ENCODE results near the gene SIRT3.
"Not testable (repeated sequence)": the region's sequence is repeated elsewhere in the genome, so short reads cannot be mapped to it uniquely, and the experiment has no call there.

Gene SIRT3

GRCh38 chr11:238346-238745, 2.2 kb upstream of the SIRT3 start:
- not testable (repeated sequence) for DNase-seq

- peak; percentile 63 to 78 for DNase-seq
These were observed 929 bp upstream of the SIRT3 start, which contains the start of gene PSMD13 for GRCh38 chr11:236774-237767. Gene PSMD13, plus strand, starts transcription at chr11:236976. Its CDS starts 74 bp downstream, at chr11:237050.

GRCh38 chr11:235609-235996, 539 bp downstream of the SIRT3 start:
- no peak for DNase-seq

GRCh38 chr11:235180-235579, 962 bp downstream of the SIRT3 start:
- DNase-seq = no peak

- DNase-seq = no peak
These were observed 3.2 kb downstream of the SIRT3 start for GRCh38 chr11:232783-233565.

- no peak for DNase-seq
These were observed 5.7 kb downstream of the SIRT3 start for GRCh38 chr11:230431-230830.

- DNase-seq = no peak
These were observed 8.2 kb downstream of the SIRT3 start for GRCh38 chr11:227824-228379.

GRCh38 chr11:225734-226453, 10.2 kb downstream of the SIRT3 start:
- DNase-seq = peak; percentile 32 to 38

- no peak for DNase-seq
These were observed 11.7 kb downstream of the SIRT3 start for GRCh38 chr11:224424-224823.

- DNase-seq = no peak
These were observed 12.3 kb downstream of the SIRT3 start for GRCh38 chr11:223884-224283.

GRCh38 chr11:223026-223789, 12.9 kb downstream of the SIRT3 start:
- no peak for DNase-seq

- DNase-seq = no peak
These were observed 13.9 kb downstream of the SIRT3 start for GRCh38 chr11:221998-222789.

GRCh38 chr11:221539-221938, 14.6 kb downstream of the SIRT3 start:
- no peak for DNase-seq

- not testable (repeated sequence) for DNase-seq
These were observed 15.4 kb downstream of the SIRT3 start for GRCh38 chr11:220641-221215.

GRCh38 chr11:218815-219593, 17.1 kb downstream of the SIRT3 start:
- DNase-seq = no peak

- no peak for DNase-seq
These were observed 18.4 kb downstream of the SIRT3 start for GRCh38 chr11:217704-218103.

GRCh38 chr11:216081-216974, 19.8 kb downstream of the SIRT3 start:
- DNase-seq = no peak

GRCh38 chr11:215581-216037, 20.5 kb downstream of the SIRT3 start:
- DNase-seq = peak in 1 of 2 experiments; percentile 5

- no peak for DNase-seq
These were observed 22.1 kb downstream of the SIRT3 start for GRCh38 chr11:214083-214482.

Measured in AML-193 (cell line).